Activated effector memory CD4-positive, alpha-beta T cell treated with Interleukin-2 at 50 U/mL for 16 hours (primary cell): ENCODE measurements around the gene GPR42.
"Not testable (repeated sequence)": the region's sequence is repeated elsewhere in the genome, so short reads cannot be mapped to it uniquely, and the experiment has no call there.

Source experiments
- DNase-seq: peaks from one replicate; pipeline ENCODE4 v3.0.0-alpha.2; 2020

The GPR42 gene

DNA sequence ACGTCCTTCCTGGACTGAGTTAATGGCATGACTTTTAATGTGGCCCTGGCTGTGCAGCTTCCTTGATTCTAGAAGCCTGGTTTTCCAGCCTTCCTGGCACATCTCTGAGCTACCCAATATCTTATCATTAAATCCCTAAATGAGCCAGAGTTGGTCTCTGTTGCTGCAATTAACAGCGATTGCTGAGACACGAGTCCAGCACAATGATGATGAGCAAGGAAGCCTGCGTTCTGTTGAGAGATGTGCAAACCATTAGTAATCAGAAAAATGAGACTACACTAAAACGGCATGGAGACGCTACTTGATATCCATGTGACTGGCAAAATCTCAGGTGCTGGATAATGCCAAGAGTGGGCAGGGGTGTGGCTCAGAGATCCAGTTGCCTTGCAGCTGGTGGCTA is 26.2 kb downstream of the GPR42 start:
- DNase-seq = no peak

DNA sequence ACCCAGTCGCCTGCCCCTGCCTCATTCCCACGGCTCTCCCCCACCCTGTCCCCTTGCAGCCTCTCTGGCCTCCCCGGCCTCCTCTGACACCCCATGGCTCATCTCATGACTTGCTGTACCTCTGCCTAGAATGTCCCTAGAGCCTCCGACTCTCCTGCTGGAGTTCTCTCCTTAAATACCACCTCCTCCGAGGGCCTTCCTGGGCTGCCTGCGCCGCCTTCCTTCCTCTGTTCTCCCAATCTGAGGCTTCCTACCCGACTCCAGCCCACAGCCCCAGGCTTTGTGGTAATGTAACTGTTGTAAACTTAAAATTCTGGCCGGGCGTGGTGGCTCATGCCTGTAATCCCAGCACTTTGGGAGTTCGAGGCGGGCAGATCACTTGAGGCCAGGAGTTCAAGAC is 27.7 kb downstream of the GPR42 start:
- no peak for DNase-seq

DNA sequence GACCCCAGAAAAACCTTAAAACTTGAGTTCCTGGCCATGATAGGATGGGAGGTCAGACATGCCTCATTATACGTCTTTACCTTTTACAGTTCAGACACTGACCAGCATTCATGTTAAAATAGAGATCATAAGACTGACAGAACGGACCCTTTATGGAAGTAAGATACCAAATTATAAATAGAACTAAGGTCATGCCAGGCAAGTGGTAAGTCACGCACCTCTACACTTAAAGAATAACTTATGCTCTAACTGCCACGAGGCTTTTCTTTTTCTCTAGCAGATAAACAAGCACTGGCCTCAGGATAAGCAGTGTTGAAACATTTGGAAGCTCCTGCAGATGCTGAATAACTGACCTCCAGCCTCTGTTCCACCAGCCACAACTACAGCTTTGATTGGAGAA is 28.4 kb downstream of the GPR42 start:
- DNase-seq = no peak

DNA sequence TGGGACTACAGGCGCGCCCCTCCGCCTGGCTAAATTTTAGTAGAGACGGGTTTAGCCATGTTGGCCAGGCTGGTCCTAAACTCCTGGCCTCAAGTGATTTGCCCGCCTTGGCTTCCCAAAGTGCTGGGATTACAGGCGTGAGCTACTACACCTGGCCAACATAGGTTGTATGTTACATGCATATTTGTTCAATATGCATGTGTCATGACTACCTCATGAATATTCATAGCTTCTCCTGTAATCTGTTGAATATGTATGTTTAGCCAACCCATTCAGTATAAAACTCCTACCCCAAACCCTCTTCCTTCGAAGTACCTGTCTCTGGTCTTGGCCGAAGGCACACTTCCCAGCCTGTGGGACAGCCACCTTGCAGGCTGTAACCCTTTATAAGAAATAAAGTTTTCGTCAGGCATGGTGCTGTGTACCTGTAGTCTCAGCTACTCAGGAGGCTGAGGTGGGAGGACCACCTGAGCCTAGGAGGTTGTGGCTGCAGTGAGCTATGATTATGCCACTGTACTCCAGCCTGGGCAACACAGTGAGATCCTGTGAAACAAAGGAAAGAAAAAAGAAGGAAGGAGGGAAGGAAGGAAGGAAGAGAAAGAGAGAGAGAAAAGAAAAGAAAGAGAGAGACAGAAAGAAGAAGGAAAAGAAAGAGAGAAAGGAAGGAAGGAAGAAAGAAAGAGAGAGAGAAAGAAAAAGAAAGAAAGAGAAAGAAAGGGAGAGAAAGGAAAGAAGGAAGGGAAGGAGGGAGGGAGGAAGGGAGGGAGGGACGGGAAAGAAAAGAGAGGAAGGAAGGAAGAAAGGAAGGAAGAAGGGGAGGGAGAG is 29.3 kb downstream of the GPR42 start:
- DNase-seq = no peak

DNA sequence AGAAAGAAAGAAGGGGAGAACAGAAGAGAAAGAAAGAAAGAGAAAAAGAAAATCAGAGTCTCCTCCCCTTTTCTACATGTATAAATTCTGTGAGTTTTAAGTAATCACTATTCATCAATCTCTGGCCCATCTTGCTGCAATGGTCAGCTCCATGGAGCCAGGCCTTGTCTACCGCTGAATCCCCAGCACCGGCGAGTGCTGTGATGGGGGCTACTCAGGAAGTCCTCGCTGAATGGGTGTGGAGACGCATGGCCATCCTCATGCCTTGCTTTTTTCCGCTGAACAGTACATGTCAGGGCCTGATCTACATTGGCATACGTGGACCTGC is 29.9 kb downstream of the GPR42 start:
- DNase-seq = no peak

DNA sequence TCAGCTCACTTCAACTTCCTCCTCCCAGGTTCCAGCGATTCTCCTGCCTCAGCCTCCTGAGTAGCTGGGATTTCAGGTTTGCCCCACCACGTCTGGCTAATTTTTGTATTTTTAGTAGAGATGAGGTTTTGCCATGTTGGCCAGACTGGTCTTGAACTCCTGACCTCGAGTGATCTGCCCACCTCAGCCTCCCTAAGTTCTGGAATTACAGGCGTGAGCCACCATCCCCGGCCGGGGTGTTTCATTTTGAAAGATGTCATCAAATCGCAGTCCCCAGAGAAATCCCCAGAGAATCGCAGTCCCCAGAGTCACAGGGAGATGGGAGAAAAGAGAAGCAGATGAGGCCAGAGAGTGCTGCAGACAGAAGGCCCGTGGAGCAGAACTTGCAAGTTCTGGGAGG is 30.5 kb downstream of the GPR42 start:
- not testable (repeated sequence) for DNase-seq

DNA sequence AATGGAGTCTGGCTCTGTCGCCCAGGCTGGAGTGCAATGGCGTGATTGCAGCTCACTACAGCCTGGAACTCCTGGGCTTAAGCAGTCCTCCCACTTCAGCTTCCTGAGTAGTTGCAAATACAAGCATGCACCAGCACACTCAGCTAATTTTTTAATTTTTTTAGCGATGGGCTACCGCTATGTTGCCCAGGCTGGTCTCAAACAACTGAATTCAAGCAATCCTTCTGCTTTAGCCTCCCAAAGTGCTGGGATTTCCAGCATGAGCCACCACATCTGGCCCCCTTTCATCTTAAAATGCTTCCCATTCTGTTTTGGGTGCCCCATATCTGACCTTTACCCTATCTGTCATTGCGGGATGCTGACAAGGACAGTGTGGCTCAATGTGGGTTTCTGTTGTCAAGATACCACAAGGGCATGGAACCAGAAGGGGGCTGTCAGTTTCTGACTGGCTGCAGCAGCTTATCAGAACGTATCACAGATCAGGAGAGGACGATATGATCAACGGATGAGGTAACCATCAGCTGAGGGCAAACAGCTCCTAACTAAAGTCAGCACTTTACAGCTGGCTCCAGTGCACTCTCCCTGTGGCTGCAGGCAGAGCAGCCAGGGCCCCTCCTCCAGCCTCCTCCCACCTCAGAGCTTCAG is 32.4 kb downstream of the GPR42 start:
- no peak for DNase-seq

DNA sequence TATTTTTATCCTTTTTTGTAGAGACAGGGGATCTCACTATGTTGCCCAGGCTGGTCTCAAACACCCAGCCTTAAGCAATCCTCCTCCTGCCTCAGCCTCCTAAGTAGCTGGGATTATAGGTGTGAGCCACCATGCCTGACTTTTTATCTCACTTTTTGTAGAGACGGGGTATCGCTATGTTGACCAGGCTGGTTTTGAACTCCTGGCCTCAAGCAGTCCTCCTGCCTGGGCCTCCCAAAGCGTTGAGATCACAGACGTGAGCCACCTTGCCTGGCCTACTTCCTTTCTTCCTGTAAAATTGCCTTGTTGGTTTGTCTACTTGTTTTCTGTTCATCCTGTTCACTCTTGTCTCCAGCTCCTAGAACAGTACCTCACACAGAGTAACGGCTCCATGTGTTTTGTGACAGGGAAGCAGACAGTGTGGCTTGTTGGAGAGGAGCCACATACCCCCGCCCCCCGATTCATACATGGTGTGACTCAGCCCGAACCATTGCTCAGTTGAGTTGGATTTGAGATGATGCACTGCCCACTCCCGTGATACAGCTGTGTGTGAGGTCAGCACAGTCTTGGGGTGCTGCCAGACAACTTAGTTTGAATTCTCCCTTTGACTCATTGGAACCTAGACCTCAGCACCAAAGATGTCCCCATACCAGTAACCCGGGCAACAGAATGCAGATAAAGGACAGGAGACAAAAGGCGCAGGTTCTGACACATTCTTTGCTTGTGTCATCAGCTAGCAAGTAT is 34.2 kb downstream of the GPR42 start:
- DNase-seq = no peak

DNA sequence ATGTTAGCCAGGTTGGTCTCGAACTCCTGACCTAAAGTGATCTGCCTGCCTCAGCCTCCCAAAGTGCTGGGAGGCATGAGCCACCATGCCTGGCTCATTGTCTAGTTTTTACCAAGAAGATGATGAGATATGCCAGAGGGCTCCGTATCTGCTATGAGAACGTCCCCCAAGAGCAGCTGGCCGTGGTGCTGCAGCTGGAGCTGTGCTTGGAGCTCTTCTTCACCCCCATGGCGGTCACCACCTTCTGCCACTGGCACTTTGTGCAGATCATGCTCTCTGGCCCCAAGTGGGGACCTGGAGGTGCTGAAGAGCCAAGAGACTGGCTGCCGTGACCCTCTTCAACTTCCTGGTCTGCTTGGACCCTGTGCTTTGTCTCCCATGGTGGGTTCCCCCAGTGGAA is 36.8 kb downstream of the GPR42 start:
- no peak for DNase-seq

DNA sequence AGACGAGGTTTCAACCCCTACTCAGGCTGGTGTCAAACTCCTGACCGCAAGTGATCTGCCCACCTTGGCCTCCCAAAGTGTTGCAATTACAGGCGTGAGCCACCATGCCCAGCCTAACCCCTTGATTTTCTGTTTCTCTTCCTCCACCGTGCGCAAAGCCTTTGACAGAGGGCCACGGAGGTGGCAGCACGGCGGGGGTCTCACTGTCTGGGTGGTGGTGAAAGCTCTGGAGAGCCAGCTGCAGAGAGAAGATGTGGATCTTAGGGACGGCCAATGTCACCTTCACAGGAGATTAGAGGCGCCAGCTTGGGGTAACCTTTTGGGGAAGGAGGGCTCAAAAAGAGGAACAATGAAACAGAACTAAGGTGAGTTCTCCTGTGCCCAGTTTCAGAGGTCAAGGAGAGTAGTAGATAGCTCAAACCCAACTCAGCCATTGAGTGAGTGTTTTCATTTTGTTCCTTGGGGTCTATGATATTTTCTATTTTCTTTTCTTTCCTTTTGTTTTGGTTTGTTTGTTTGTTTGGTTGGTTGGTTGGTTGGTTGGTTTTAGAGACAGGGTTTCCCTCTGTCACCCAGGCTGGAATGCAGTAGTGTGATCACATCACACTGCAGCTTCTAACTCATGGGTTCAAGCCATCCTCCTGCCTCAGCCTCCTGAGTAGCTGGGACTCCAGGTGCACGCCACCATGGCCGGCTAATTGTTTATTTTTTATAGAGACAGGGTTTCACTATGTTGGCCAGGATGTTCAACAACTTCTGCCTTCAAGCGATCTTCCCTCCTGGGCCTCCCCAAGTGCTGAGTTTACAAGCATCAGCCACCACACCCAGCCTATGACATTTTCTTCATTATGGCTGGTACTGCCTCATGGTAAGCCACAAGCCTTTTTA is 37.7 kb downstream of the GPR42 start:
- no peak for DNase-seq

DNA sequence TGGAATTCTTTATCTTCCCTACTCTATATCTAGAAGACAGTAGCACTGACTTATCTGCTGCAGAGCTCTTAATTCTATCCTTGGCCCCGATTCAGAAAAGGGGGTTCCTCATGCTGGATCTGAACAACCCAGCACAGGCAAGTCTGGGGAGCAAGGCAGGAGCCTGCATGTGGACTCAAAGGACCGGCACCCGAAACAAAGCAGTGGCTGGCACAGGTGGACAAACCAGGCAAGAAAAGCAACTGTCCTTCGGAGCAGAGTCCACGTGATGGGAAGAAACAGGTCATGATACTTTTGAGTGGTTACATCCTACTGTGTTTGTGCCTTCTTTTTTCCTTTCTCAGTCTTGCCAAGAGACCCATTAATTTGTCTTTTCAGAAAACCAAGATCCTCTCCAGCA is 38.3 kb downstream of the GPR42 start:
- DNase-seq = no peak

DNA sequence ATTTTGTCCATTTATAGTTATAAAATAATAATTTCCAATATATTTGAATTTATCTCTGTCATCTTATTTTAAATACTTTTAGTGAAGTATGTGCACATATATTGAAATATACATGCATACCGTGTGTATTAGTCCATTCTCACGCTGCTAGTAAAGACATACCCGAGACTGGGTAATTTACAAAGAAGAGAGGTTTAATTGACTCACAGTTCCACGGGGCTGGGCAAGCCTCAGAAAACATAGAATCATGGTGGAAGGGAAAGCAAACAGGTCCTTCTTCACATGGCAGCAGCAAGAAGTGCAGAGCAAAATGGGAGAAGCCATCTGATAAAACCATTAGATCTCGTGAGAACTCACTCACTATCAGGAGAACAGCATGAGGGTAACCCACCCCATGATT is 39.6 kb downstream of the GPR42 start:
- no peak for DNase-seq

DNA sequence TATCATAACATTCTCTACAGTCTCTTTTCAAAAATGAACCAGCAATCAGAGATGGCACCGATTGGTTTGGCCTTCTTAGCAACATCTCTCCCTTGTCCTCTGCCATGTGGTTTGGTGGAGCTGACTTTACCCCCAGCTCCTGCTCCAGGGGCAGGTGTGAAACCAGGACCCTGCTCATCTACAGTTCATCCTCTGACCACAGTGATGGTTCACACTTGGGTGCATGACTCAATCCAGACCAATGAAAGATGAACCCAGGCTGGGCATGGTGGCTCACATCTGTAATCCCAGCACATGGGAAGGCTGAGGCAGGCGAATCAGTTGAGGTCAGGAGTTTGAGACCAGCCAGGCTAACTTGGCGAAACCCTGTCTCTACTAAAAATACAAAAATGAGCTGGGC is 43.6 kb downstream of the GPR42 start:
- DNase-seq = no peak

DNA sequence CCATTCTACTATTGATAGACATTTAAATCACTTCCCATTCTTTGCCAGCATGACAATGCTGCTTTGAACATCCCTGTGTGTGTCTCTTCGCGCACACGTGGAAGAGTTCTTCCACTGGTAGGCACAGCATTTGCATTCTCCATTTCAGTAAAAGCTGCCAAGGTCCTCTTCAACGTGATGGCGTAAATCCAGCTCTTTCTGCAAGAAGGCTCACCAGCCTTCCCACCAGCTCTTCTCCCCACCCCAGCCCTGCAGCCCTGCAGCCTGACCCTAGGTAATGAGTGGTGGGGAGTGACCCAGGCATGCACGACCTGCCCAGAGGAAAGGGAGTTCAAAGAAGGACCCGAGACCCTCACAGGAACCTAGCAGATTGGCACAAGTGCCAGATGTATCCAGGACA is 45.5 kb downstream of the GPR42 start:
- no peak for DNase-seq

DNA sequence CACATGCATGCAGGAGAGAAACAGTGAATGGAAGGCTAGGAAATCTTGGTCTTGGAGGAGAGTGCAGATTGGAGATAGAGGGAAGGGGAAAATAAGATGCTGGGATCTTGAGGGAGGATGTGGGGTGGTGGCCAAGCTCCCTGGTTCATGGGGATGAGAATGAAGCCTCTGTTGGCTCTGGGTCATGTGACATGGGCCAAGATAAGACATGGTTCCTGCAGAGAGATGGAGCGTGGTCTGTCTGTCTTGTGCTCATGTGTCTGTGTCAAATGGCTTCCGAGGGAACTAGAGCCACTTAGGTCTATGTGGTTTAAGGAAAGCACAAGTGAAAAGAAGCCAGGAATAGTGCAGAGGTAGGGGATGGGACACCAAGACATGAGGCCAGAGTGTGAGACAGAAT is 46.4 kb downstream of the GPR42 start:
- DNase-seq = no peak

DNA sequence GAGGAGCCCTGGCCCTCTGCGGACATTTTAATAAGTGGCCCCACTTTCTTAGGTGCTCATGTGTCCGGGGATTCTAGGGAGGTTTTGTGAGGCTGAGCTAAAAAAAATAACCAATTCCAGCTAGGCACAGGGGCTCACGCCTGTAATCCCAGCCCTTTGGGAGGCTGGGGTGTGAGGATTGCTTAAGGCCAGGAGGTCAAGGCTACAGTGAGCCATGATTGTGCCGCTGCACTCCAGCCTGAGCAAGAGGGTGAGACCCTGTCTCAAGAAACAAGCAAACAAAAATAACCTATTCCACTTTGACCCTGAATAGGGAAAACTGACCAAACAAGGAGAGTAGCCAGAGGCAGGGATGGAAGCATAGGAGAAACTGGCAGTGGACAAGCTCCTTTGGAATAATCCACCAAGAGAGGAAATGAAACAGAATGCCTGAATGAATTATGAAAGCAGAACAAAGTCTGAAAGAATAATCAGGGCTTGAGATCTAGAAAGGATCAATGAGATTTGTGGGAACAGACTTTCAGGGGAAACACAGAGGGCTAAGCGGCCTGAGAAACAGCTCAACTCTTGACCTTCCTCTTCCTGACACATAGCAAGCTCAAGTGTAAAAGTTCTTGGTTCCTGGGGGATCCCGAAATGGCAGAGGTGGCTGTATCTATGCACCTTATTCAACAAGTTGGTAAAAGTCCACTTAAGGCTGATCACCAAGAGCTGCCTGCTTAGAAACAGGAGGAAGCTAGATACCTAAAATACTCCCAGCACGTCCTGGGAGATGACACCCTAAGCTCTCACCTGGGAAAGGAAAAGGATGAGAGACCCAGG is 47.1 kb downstream of the GPR42 start:
- no peak for DNase-seq

DNA sequence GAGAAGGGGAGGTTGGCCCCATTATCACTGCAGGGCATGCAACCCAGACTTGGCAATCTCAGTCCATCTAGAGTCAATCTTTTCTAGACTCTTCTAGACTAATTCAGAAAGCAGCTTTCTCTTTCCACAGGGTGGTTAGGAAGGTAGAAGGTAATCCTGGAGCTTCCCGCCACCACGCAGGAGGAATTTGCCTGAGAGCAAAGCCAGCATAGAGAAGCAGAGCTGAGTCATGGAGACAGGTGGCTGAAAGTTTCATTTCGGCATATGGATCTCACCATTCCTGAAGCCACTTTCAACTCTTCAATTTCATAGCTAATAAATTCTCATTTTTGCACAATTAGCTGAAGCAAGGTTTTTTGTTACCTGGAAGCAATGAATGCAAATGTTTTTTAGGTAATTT is 48.2 kb downstream of the GPR42 start:
- DNase-seq = no peak

DNA sequence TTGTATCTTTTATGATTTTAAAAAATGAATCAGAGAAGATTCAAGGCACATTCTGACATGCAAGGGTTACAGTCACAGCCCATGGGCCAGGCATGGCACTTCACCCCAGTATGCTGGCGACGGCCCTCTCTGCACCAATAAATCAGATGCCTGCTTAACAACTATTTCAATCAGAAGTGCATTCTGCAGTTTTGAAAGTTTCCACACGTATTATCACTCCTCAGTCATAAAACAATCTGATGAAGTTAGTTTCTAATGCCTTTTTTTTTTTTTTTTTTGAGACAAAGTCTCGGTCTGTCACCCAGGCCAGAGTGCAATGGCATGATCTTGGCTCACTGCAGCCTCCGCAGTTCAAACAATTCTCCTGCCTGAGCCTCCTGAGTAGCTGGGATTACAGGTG is 48.9 kb downstream of the GPR42 start:
- DNase-seq = no peak

DNA sequence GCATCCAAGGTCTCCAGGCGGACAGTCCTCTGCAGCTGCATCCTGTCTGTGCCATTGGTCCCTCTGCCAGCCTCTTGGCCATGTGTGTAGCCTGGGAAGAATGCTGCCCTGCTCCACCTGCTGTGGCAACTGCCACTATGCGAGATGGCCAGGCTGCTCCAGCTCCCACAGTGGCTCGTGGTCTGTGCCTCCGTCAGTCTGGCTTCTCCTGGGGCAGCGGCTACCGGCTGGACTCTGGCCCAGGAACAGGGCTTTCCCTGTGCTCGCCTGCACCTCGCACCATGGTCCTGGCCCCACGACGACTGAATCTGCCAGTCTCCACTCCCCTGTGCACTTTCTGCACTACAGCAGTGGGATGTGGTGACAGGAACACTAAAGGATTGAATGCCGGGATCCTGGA is 50.5 kb downstream of the GPR42 start:
- no peak for DNase-seq
